Esophagus muscularis mucosa (tissue), 4 donors: ENCODE measurements around the gene OAS3.

Experiments
- CTCF ChIP-seq, 3 experiments: fragments of 200-600 bp in 2 of 3; fragments of 450-650 bp in 1 of 3; sonication (generic) in 2 of 3; IDR thresholded peaks; one replicate each; pipeline ENCODE4 v1.5.1; 2017 to 2019; ENCODE audit warnings: antibody characterized with exemption in 3 of 3, mild to moderate bottlenecking in 2 of 3, moderate library complexity in 1 of 3
- EP300 ChIP-seq: sonication (generic); formaldehyde crosslinking; IDR thresholded peaks from one replicate; pipeline ENCODE4 v1.6.1; 2017; ENCODE audit warnings: antibody characterized with exemption
- POLR2A ChIP-seq: fragments of 450-650 bp; IDR thresholded peaks from one replicate; pipeline ENCODE4 v1.6.1; 2017; ENCODE audit warnings: antibody characterized with exemption, moderate library complexity, mild to moderate bottlenecking, low read depth

- no peak for TF ChIP-seq CTCF (IDR thresholded peaks at IDR 0.05)
- TF ChIP-seq EP300 = no peak
- no peak for TF ChIP-seq POLR2A
Observed at GRCh38 chr12:112924986-112925385, 13.3 kb upstream of the OAS3 start.
